ENCODE data around the gene SMTN.

The SMTN gene

DNA sequence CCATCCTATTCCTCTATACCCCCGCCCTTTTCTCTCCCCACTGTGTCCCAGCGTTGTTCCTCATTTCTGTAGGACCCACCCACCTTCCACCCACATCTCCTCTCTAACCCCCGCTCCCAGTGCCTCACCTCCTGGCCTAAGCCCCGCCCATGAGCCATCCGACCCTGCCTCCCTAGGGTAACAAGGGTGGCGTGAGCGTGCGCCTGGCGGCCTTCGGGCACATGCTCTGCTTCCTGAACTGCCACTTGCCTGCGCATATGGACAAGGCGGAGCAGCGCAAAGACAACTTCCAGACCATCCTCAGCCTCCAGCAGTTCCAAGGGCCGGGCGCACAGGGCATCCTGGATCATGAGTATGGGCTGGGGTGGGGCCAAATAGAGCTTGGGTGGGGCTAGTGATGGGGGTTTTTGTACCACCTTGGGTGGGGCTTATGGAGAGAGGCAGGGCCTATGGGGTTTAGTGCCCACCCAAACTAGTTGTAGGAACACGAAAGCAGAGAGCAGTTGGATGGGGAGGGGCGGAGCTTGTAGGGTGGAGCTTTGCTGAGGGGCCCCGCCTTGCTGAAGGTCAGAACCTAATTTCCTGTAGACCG, 46.2 kb downstream of the SMTN start:
- DNase-seq (ENCODE audit: low read depth), result no peak

DNA sequence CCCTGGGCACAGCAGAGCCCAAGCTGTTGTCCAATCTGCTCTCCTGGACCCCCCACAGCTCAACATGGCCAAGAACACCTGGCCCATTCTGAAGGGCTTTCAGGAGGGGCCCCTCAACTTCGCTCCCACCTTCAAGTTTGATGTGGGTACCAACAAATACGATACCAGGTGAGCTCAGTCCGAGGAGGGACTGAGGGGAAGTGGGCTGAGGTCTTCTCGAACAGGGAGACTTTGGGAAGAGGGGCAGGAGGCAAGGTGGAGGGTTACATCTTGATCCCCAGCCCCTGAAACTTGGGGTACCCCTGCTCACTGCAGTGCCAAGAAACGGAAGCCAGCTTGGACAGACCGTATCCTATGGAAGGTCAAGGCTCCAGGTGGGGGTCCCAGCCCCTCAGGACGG, 47.0 kb downstream of the SMTN start:
- no peak for DNase-seq (ENCODE audit: low read depth)

DNA sequence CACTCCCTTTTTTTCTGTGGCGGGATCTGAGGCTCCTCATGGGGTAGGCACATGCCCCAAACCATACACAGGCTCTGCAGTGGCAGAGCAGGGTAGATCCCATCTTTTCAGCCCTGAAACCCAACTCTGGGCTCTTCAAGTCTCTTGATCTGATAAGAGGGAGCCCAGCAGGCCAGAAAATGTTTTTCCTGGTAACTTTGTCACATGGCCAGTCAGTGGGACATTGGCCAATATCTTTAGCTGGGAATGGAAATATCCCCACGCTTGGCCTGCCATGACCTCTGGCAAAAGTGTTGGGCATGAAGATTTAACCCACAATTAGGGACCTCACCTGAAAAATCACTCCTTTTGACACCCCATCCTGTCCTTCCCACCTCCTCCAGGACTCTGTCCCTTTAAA, 49.8 kb downstream of the SMTN start:
- DNase-seq (ENCODE audit: low read depth), result no peak

DNA sequence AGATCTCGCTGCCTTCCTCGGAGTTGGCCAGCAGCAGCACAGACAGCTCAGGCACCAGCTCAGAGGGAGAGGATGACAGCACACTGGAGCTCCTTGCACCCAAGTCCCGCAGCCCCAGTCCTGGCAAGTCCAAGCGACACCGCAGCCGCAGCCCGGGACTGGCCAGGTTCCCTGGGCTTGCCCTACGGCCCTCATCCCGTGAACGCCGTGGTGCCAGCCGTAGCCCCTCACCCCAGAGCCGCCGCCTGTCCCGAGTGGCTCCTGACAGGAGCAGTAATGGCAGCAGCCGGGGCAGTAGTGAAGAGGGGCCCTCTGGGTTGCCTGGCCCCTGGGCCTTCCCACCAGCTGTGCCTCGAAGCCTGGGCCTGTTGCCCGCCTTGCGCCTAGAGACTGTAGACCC, 52.8 kb downstream of the SMTN start:
- DNase-seq (ENCODE audit: low read depth), result no peak

DNA sequence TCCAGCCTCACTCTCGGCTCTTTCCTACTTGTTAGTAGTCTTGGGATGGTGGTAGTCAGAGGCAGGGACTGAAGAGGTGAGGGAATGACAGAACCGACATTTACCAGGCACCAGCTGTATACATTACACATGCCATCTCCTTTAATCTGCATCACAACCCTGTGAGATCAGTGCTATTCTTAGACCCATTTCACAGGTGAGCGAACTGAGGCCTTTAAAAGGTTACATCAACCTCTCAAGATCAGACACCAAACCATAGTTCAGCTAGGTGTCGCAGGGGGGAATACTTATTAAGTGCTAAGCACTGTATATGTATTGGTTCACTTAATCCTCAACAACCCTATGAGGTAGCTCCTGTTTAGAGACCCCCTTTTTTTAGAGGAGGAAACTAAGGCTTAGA, 53.6 kb downstream of the SMTN start:
- DNase-seq (ENCODE audit: low read depth), result no peak

DNA sequence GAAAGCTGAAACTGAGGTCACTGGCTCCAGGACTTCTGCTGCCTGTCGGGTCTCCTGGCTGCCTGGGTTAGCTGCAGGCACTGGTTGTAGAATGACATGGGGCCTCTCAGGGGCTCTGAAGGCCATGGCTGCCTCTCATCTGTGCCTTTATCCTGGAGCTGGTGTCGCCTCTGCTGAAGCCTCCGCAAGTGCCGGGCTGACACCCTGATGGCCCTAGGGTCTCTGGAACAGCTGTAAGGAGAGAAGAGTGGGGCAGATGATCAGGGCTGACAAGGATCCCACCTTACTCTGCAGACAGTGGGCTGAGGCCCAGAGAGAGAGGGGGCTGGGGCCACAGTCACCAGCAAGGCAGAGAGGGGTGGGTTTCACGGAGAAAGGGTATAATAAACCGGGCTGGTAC, 54.6 kb downstream of the SMTN start:
- no peak for DNase-seq (ENCODE audit: low read depth)

DNA sequence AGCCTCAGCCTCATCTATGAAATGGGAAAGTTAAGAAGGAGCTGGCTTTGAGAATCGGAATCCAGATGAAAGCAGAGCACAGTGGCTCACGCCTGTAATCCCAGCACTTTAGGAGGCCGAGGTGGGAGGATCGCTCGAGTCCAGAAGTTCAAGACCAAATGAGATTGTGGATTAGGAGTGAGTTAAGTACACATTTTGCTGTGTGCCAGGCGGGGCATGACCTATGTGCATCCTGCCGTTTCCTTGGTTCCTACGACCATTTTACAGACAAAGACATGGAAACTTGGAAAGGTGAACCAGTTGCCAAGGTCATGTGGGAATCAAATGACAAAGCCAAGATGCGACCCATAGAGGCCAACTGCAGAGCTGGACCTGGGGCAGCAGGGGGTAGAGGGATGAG, 55.0 kb downstream of the SMTN start:
- no peak for DNase-seq (ENCODE audit: low read depth)

DNA sequence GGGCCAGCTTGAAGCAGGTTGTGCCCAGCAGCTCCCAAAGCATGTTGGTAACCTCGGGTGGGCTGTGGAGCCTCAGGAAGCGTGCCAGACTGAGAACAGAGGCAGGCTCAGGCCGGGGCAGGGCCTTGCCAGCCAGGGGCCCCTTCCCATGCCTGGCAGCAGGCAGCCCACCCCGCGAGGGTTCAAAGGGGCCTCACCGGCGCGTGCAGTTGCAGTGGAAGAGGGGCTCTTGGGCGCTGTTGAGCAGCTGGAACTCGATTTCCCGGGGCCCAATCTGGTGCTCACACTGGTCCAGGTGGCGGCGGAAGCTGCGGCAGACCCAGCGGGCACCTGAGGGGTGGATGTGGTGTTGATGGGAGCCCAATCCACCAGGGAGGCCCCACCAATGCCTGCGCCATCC, 55.6 kb downstream of the SMTN start:
- no peak for DNase-seq (ENCODE audit: low read depth)

DNA sequence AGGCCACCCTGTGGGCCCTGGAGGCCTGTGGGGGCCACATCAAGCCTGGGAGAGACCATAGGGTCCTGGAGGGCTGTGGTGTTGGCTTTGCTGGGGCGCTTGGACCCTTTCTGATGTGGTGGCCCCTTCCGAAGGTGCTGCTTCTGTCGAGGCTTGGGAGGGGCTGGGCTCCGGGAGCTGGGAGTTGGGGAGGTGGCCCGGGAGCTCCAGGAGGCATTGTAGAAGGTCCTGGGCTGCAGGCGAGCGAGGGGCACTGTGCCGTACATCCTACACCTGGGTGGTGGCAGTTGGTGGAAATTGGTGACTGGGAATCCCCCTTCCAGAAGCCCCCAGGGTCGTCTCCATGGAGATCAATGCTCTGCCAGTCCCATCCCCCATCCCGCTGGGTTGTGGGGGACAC, 56.6 kb downstream of the SMTN start:
- no peak for DNase-seq (ENCODE audit: low read depth)

DNA sequence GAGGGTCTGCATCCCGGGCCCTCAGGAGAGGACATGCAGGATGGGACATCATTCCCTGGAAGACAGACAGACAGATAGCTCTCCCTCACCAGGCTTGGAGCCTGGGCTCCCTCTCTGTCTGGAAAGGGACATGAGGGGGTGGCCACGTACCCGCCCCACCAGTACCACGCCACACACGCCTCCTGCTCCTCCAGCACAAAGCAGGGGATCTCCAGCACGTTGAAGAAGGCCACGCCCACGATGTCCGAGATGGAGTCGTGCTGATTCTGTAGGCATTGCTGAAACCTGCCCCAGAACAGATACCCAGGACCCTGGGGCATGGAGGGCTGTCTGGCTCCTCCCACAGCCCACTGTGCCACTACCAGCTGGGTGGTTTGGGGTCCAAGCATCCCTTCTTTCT, 57.0 kb downstream of the SMTN start:
- DNase-seq (ENCODE audit: low read depth), result no peak

DNA sequence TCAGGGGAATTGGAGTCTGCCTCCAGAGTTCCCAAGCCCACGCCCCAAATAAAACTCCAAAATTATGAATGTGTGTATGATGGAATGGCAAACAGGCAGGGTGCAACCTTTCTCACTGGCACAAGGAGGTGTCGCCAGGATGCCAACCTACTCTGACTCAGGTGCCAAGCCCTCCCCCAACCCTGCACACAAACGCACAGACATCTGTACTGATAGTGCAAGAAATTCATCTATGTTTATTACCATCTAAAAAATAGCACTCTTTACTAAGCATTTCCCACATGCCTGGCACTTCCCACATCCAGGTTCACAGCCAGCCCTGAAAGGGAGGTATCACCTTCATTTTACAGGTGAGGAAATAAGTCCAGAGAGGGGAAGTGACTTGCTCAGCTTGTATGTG, 57.9 kb downstream of the SMTN start:
- no peak for DNase-seq (ENCODE audit: low read depth)

DNA sequence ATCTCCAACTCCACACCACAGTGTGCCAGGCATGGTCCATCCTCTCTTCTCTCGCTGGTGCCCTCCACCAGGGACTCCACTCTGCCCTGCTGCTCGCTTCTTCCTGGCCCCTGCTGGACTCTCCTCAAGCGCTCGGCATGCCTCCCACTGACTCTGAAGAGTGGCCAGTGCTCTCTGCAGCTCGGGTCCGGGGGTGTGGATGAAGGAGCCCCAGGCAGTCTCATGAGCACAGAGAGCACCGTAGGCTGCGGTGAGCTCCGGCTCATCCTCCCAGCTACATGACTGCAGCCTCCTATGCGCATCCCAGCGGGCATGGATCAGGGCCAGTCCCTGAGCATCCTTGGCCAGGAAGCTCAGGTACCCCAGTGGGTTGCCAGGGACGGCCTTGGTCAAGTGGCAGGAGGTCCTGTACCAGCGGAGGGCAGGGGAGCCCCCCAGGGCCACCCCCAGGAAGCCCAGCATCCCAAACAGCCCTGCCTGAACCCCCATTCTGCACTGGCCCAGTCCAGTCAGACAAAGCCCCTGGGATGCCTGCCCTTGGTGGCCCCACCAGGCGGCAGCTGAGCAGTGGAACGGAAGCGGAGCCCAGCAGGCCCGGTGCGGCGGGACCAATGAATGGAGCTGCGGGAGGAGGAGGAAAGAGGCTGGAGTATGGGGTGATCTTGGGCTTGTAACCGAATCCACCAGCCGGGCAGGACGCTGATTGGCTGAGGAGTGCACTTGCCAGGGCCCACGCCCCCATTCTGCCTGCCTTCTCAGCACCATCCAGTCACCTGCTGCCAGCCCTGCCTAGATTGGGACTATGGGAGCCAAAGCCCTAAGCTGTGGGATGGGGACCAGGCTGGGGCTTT, 59.0 kb downstream of the SMTN start, which contains the start of gene PLA2G3:
TSS of gene PLA2G3 (minus strand) at position 643 of the 851 bp plus-strand sequence. CDS start at position 489, 154 bp downstream.
- no peak for DNase-seq (ENCODE audit: low read depth)

DNA sequence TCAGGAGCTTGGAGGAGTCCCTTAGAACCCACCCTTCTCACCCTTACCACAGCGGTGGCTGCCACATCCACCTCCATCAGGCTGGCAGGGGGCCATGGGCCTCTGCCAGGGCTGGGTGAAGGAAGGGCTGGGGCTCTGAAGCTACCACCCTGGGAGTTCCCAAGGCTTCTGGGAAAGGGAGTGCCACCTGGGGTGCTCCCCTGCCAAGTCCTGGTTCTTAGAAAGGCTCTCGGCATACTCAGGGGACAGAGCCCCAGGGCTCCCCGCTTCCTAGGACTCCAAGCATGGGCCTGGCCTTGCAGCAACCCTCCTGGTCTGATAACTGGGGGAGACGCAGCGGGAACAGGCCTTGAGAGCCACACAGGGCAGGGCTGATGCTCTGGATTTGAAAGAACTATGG, 59.6 kb downstream of the SMTN start:
- DNase-seq (ENCODE audit: low read depth), result no peak

DNA sequence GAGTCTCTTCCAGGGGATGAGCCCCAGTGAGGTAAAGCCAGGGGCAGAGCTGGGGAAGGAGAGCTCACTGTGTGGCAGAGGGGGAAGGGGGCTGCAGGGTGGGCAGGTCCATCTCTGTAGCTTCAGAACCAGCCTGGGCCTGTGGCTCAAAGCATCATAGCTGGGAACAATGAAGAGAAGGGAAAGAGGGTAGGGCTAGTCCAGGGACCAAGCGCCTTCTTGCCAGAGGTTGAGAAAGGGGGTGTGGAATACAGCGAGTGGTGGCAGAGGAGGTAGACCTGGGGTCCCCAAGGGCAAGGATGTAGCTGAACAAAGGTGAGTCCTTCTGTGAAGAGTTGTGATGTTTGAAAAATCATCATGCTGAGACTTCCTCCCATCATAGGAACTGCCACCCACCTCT, 60.4 kb downstream of the SMTN start:
- DNase-seq (ENCODE audit: low read depth), result no peak

DNA sequence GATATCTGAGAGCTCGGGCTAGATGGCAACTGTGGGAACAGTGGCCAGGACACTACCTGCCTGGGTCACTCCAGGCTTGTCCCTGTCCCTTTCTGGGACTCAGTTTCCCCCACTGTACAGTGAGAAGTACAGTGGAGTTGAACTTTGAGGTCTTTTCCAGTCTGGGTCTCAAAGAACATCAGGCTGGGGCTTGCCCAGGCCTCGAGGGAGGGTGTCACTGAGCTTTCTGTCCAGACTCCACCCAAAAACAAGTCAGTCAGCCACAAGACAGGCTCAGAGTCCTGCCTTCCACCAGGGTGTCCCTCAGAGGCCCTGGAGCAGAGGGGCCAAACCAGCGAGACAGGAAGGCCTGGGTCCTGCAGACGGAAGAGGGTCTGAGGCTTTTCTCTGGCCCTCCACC, 61.2 kb downstream of the SMTN start:
- no peak for DNase-seq (ENCODE audit: low read depth)

DNA sequence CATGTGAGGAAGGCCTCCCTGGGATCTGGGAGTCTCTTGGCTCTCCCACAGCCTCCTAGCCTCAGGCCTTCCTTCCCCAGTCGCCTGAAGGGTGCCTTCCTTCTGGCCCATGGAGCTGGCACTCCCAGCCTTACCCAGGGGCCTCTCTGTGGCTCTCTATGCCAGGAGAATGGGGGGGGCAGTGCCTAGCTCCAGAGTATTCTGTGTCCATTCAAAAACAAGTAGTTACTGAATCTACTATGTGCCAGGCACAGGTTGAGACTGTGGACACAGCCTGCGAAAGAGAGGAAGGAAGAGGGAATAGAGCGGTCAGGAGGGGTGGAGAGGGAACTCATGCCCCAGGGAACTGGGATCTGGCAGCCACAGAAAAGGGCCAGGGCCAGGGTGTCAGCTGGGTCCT, 61.9 kb downstream of the SMTN start:
- no peak for DNase-seq (ENCODE audit: low read depth)

DNA sequence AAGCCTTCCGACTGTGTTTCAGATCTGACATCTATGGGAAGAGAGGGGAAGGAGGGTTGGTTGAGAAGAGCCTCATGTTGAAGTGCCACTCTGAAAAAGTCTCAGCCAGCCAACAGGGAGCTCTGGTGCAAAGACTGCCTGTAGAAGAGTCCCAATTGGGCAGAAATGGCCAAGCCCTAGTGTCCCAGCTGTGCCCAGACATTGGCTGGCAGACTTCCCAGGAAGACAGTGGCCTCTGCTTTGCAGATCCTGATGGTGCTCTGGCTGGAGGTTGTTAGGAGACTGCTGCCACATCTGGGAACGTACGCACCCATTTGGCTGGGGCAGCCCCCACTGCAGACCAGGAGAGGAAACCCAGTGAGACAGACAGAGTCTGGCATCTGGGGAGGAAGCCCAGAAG, 62.4 kb downstream of the SMTN start:
- DNase-seq (ENCODE audit: low read depth), result no peak

DNA sequence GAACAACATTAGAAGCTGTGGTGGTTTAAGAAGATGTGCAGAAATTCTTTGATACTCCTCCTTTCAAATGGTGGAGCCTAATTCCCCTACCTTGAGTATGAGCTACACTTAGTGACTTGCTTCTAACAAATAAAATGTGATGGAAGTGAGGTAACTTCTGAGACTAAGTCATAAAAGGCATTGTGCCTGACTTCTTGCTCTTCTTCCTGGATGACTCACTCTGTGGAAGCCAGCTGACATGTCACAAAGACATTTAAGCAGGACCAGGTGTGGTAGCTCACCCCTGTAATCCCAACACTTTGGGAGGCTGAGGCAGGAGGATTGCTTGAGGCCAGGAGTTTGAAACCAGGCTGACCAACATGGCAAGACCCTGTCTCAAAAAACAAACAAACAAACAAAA, 63.1 kb downstream of the SMTN start:
- DNase-seq (ENCODE audit: low read depth), result peak; percentile 52

DNA sequence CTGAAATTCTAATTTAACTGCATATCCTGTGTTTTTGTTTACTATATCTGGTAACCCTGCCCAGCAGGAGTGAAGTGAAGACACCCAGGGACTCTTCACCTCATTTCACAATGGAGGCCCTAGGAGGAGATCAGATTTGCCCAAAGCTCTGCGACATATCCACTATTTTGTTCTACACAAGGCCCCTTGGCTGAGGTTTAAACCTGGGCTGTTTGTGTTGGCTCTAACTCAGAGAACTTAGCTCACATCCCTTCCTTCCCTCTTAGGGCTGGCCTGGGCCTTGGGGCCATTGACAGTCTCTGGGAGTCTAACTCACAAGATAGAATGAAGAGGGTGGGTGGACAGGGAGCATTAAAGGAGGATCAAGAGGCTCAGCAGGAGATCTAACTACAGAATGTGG, 67.4 kb downstream of the SMTN start:
- DNase-seq (ENCODE audit: low read depth), result no peak

DNA sequence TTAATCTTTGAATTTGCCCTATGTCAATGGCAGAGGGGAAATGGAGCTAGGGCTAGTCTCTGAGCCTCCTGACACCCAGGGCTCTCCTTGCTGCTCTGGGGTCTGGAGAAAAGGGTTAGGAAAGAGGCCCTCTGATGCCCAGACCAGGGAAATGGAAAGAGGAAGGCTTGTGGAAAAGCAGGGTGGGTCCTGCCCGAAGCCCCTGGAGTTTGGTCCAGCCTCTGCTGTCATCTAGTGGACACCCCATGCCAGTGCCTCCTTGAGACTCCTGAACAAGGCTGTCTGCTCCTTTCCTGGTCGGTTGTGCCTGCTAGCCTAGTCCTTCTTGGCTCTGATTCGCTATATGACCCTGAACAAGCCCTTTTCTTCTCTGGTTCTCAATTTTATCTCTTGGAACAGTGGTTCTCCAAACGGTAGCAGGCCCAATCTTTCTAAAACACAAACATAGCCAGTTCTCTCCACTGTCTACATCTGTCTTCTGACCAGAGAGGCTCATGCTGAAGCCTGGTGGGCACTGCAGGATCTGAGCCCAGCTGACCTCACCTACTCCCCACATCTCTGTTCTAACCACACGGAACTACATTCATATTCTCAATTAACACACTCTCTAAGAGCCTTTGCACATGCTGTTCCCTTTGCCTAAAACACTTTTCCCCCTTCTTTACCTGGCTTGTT, 68.0 kb downstream of the SMTN start:
- peak; percentile 82 for DNase-seq (ENCODE audit: low read depth)

DNA sequence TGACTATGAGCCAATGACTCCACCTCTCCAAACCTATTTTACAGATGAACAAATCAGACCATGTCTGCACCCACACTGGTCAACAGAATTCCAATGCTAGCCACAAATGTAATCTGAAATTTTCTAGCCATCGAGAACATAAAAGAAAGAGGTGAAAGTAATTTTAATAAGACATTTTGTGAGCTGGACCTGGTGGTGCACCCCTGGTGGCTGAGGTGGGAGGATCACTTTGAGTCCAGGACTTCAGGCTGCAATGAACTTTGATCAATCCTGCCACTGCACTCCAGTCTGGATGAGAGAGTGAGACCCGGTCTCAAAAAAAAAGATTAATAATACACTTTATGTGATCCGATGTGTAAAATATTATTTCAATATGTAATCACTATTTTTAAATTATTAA, 69.5 kb downstream of the SMTN start:
- peak; percentile 34 for DNase-seq (ENCODE audit: low read depth)

DNA sequence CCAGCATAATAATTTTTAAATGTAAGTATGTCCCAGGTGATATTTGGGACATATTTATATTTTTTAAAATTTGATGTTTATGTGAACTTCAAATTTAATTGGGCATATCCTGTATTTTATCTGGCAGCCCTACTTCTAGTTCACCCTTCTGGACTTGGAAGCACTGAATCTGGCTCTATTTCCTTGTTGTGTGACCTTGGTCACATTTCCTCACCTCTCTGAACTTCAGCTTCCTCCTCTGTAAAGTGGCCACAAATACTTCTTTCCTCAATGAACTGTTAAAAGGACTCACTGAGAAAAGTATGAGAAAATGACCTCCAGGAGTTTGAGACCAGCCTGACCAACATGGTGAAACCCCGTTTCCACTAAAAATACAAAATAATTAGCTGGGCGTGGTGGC, 70.8 kb downstream of the SMTN start:
- no peak for DNase-seq (ENCODE audit: low read depth)

DNA sequence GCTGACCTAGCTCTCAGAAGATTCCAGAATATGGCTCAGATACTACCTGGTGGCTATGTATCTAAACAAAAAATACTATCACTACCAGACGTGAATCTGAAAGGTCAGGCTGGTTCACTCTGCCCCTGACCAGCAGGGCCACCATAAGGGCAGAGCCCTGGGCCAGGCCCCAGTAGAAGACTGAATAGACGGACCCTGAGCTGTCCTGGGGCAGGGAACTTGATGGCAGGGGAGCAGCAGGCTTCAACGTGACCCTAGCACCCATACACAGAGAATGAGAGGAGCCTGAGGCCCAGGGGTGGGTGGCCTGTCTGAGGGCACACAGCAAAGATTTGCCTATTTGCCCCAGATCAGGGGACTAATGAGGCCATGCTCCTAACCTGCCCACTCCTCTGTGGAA, 72.2 kb downstream of the SMTN start:
- DNase-seq (ENCODE audit: low read depth), result no peak
